Measurements from ENCODE around the gene TNNC1. TPM values are rescaled to one million over a fixed set of nuclear protein-coding genes. Genes with fewer than 3 reads are reported as not detected.

TNNC1 gene
- total and polyA plus RNA-seq, 2 donors (not counting 3 experiments of a cell fraction or from before 2014, with no cell fraction given) = 0.12 TPM; not detected in 1

- FAIRE-seq = no peak
- no peaks in the 10 kb centered on the region for H3K9me1 ChIP-seq (replicated peaks; ENCODE audit: control insufficient read depth, extremely low read depth, insufficient read depth, low read length)
- H3K27me3 ChIP-seq (ENCODE audit: control insufficient read depth in 2 of 2, insufficient read depth in 2 of 2, low read length in 2 of 2) = no peaks in the 10 kb centered on the region
- H3K9ac ChIP-seq (replicated peaks; ENCODE audit: extremely low read depth, insufficient read depth, low read length) = no peak overlapping the region
- no peak for TF ChIP-seq POLR2AphosphoS5 (IDR thresholded peaks at IDR 0.05; ENCODE audit: insufficient read depth, low read depth, low read length)
- TF ChIP-seq FOS (IDR thresholded peaks at IDR 0.05; ENCODE audit: borderline replicate concordance, insufficient read depth, low read length) = no peak
- TF ChIP-seq EZH2 (IDR thresholded peaks at IDR 0.05; ENCODE audit: borderline replicate concordance, low read depth, low read length, severe bottlenecking) = no peak
- no peak for TF ChIP-seq MAX (IDR thresholded peaks at IDR 0.05; ENCODE audit: insufficient read depth, insufficient read length)
- TF ChIP-seq POLR2A (IDR thresholded peaks at IDR 0.05; ENCODE audit: low read depth, low read length) = no peak
- no peak for TF ChIP-seq MYC (IDR thresholded peaks at IDR 0.05; ENCODE audit: low read depth, low read length)
- no peak for TF ChIP-seq GATA2 (IDR thresholded peaks at IDR 0.05; ENCODE audit: insufficient read depth, insufficient read length, low read depth, low read length)
- TF ChIP-seq CTCF (IDR thresholded peaks at IDR 0.05; ENCODE audit: extremely low read depth in 1 of 2, insufficient read depth in 1 of 2, low read depth in 1 of 2, low read length in 2 of 2) = no peak
- no peak for TF ChIP-seq JUN (IDR thresholded peaks at IDR 0.05; ENCODE audit: borderline replicate concordance, insufficient read depth, insufficient read length, low read depth)
- H3K27ac ChIP-seq (ENCODE audit: insufficient read depth, low read depth, low read length) = no peak overlapping the region
- dilution Hi-C loops (cut with MboI; ENCODE audit: extremely low pct_ligation_motif_present, low sequenced_read_pairs) = no loop called here
- H3K36me3 ChIP-seq (ENCODE audit: control insufficient read depth in 2 of 2, extremely low read depth in 1 of 2, insufficient read depth in 2 of 2, low read length in 2 of 2) = peaks cover 0 to 6% of the 10 kb centered on the region in 2 experiments
- CTCF ChIA-PET = interaction anchor here (0.8 to 3.2 kb wide), 5 partner anchors 9 to 212 kb away, joined by 3 to 26 read pairs (median 4); no protein-coding TSS in a partner anchor
- H3K4me2 ChIP-seq (ENCODE audit: insufficient read depth, low read length) = no peak overlapping the region
- no peak overlapping the region for H3K4me3 ChIP-seq (replicated peaks in 1 of 3; ENCODE audit: insufficient read depth in 1 of 3, low read depth in 1 of 3, low read length in 3 of 3)
- intact Hi-C loops (cut with micrococcal nuclease) = no loop called here
- no peak overlapping the region for H2AFZ ChIP-seq (ENCODE audit: low read depth, low read length)
- no TSS peak for BruUV-seq (replicated peaks)
- H3K79me2 ChIP-seq (ENCODE audit: control insufficient read depth, insufficient read depth, low read length) = no peaks in the 10 kb centered on the region
- DNase-seq (ENCODE audit: low read depth, low spot score) = no peak
- peaks cover 25% of the 10 kb centered on the region for H3K4me1 ChIP-seq (ENCODE audit: control insufficient read depth, extremely low read depth, insufficient read depth, low read length)
- POLR2A ChIA-PET = no interaction called here
- no peaks in the 10 kb centered on the region for H3K9me3 ChIP-seq (replicated peaks; ENCODE audit: control insufficient read depth, insufficient read depth, low read length)
- H4K20me1 ChIP-seq (replicated peaks; ENCODE audit: control insufficient read depth, extremely low read depth, insufficient read depth, low read length) = no peaks in the 10 kb centered on the region
Observed at GRCh38 chr3:52432691-52433141, 21.1 kb downstream of the TNNC1 start.

All from endothelial cell of umbilical vein (primary cell).